Endothelial cell (in vitro differentiated cells): ENCODE measurements around the gene FOXN1. TPM values are rescaled to one million over a fixed set of nuclear protein-coding genes. Genes with fewer than 3 reads are reported as not detected.
"Not testable (repeated sequence)": the region's sequence is repeated elsewhere in the genome, so short reads cannot be mapped to it uniquely, and the experiment has no call there.

Experiments used
- DNase-seq: peaks from one replicate; pipeline ENCODE4 v3.0.0; 2021; ENCODE audit warnings: low spot score
- H3K27ac Mint-ChIP-seq: one replicate; pipeline ENCODE4 v1.8.0; 2021; ENCODE audit warnings: mixed read lengths, inconsistent platforms; ENCODE audit not compliant: unreplicated experiment
- H3K27me3 Mint-ChIP-seq: one replicate; pipeline ENCODE4 v1.8.0; 2021; ENCODE audit warnings: mild to moderate bottlenecking, moderate library complexity, mixed read lengths, inconsistent platforms; ENCODE audit not compliant: unreplicated experiment
- H3K36me3 Mint-ChIP-seq: one replicate; pipeline ENCODE4 v1.8.0; 2021; ENCODE audit warnings: mild to moderate bottlenecking, low read depth, mixed read lengths, inconsistent platforms; ENCODE audit not compliant: unreplicated experiment
- H3K4me1 Mint-ChIP-seq: one replicate; pipeline ENCODE4 v1.8.0; 2021; ENCODE audit warnings: mild to moderate bottlenecking, mixed read lengths, inconsistent platforms; ENCODE audit not compliant: unreplicated experiment
- H3K4me3 Mint-ChIP-seq: one replicate; pipeline ENCODE4 v1.8.0; 2021; ENCODE audit warnings: mild to moderate bottlenecking, mixed read lengths, inconsistent platforms; ENCODE audit not compliant: unreplicated experiment
- H3K9me3 Mint-ChIP-seq: one replicate; pipeline ENCODE4 v1.8.0; 2021; ENCODE audit warnings: mixed read lengths, inconsistent platforms; ENCODE audit not compliant: unreplicated experiment
- CTCF ChIP-seq: fragments of 200-600 bp; sonication (generic); IDR thresholded peaks from one replicate; pipeline ENCODE4 v1.5.0; 2021; ENCODE audit warnings: antibody characterized with exemption; ENCODE audit not compliant: unreplicated experiment
- long read RNA-seq: library from polyadenylated mRNA; unstranded; transcript quantifications from one replicate; pipeline ENCODE4 v2.0.0, GENCODE V29; 2020; ENCODE audit not compliant: unreplicated experiment
- total RNA-seq: library from RNA; stranded (reverse); fragmentation: NEBNext Ultra II Directional; extraction: Animal tissue kit (Norgen Biotek cat#: 25700); gene quantifications from one replicate; pipeline ENCODE4 v1.2.1, GENCODE V29; 2021; ENCODE audit not compliant: unreplicated experiment

Gene FOXN1
- total RNA-seq = not detected
- long read RNA-seq = 0 reads

- Mint-ChIP-seq H3K36me3 (peaks cover 3% of the 10 kb centered on the region), H3K4me3 (no peak within 1 kb of the TSS), H3K27me3 (peaks cover 18% of the 10 kb centered on the region), H3K27ac (no peak within 1 kb of the TSS), H3K4me1 (no peaks in the 10 kb centered on the region), H3K9me3 (no peaks in the 10 kb centered on the region)
- TF ChIP-seq CTCF = no peak
- DNase-seq = no peak
Measured at GRCh38 chr17:28505986-28506665, at the start of gene FOXN1. TSS of gene FOXN1 (plus strand) at chr17:28506348. CDS start at chr17:28523970, 17,622 bp downstream.

DNA sequence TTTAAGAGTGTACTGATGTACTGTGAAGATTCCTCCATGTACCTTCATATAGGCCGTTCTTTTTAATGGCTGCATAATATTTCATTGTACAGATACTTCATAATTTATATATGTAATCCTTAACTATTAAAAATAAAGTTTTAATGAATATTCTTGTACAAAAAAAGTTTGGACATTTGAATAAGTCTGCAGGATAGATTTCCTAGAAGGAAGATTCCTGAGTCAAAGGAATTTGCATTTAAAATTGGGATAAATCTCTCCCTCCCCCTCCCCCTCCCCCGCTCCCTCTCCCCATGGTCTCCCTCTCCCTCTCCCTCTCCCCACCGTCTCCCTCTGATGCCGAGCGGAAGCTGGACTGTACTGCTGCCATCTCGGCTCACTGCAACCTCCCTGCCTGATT lies 48.3 kb upstream of the FOXN1 start:
- no peak for DNase-seq
- H3K4me1 Mint-ChIP-seq = no peaks in the 10 kb centered on the region
- no peak overlapping the region for H3K27ac Mint-ChIP-seq
- no peaks in the 10 kb centered on the region for H3K9me3 Mint-ChIP-seq
- H3K4me3 Mint-ChIP-seq = no peak overlapping the region
- H3K36me3 Mint-ChIP-seq = no peaks in the 10 kb centered on the region
- H3K27me3 Mint-ChIP-seq = peaks cover 2% of the 10 kb centered on the region
- TF ChIP-seq CTCF = no peak

GRCh38 chr17:28458881-28459280 lies 47.3 kb upstream of the FOXN1 start:
- H3K27me3 Mint-ChIP-seq, DNase-seq, H3K36me3 Mint-ChIP-seq, H3K27ac Mint-ChIP-seq, H3K4me3 Mint-ChIP-seq, H3K9me3 Mint-ChIP-seq, H3K4me1 Mint-ChIP-seq: not testable (repeated sequence)

DNA sequence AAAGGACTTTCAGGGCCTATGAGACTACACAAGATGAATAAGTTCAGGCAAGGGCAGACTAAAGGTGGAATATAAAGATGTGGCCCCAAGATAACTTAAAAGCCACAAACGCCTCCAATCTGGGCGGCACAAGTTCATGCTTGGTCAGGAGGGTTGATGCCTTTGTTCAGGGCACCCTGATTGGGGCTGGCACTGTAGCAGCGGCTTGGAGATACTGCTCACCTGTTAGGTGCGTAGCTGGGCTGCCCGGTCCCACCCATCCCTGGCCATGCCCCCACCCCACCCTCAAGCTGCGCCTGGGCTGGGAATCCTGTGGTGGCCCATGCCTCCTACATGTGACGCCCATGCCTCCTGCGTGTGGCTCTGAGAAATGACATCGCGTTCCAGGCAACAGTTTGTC lies 45.2 kb upstream of the FOXN1 start:
- H3K36me3 Mint-ChIP-seq = no peaks in the 10 kb centered on the region
- no peak for TF ChIP-seq CTCF
- H3K27me3 Mint-ChIP-seq = peaks cover 4% of the 10 kb centered on the region
- no peak overlapping the region for H3K27ac Mint-ChIP-seq
- H3K4me3 Mint-ChIP-seq = no peak overlapping the region
- no peaks in the 10 kb centered on the region for H3K9me3 Mint-ChIP-seq
- DNase-seq = no peak
- no peaks in the 10 kb centered on the region for H3K4me1 Mint-ChIP-seq

GRCh38 chr17:28466001-28466400 lies 40.1 kb upstream of the FOXN1 start:
- Mint-ChIP-seq H3K27ac (no peak overlapping the region), H3K27me3 (peaks cover 3% of the 10 kb centered on the region), H3K9me3 (no peaks in the 10 kb centered on the region), H3K4me1 (peaks cover 10% of the 10 kb centered on the region), H3K4me3 (no peak overlapping the region), H3K36me3 (no peaks in the 10 kb centered on the region)
- TF ChIP-seq CTCF = no peak
- no peak for DNase-seq
